NCI-H2081 (cell line): ENCODE results near the gene TRIM69.
"Not testable (repeated sequence)": the region's sequence is repeated elsewhere in the genome, so short reads cannot be mapped to it uniquely, and the experiment has no call there.

Source experiments
- DNase-seq, 2 experiments: peaks; one replicate each; lab custom pipeline; 2025; lab: John Stamatoyannopoulos, UW

Gene TRIM69

GRCh38 chr15:44739222-44739847, 3.0 kb downstream of the TRIM69 start:
- not testable (repeated sequence) for DNase-seq

GRCh38 chr15:44743454-44743853, 7.1 kb downstream of the TRIM69 start:
- DNase-seq, result not testable (repeated sequence)

- DNase-seq, result no peak
These were observed 17.0 kb downstream of the TRIM69 start for GRCh38 chr15:44753345-44753744.

GRCh38 chr15:44763187-44763586, 26.9 kb downstream of the TRIM69 start:
- no peak for DNase-seq

- no peak for DNase-seq
These were observed 27.5 kb downstream of the TRIM69 start for GRCh38 chr15:44763848-44764247.

DNA sequence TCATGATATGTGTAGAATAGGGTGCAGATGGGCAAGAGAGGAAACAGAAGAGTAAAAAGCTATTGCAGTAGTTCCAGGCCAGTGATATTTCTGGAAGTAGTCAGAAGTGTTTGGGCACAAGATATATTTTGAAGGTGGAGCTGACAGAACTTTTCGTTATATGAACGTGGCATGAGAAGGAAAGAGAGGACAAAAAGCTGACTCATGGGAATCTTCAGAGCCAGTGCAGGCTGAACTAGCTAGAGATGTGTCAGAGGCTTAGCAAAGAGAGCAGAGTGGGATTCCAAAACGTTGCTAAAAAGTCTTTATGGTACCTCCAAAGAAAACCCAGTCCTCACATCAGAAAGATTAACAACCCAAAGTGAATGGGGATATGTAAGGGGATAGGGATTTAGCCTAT, 28.7 kb downstream of the TRIM69 start:
- no peak for DNase-seq

- no peak for DNase-seq
These were observed 33.2 kb downstream of the TRIM69 start for GRCh38 chr15:44769521-44769920.

- DNase-seq, result not testable (repeated sequence)
These were observed 34.4 kb downstream of the TRIM69 start for GRCh38 chr15:44770715-44771114.

- peak; percentile 51 to 68 for DNase-seq
These were observed 39.6 kb downstream of the TRIM69 start for GRCh38 chr15:44775953-44776352.

GRCh38 chr15:44779761-44780160, 43.4 kb downstream of the TRIM69 start:
- no peak for DNase-seq

DNA sequence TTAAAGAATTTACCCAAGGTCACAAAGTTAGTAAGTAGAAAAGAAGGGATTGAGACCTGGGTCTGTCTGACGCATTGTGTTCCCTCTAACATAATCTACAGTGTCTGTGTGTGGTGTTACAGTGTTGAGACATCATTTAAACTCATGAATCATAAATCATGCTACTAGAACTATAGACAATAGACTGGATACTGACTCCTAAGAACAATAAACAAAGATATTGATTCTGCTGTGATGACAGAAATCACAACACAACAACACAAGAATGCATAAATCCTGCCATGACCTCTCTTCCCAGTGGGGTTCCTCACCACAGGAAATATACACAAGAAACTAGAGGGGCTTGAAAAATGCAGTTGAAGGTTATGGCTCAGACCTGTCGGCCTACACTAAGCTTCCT, 44.3 kb downstream of the TRIM69 start:
- DNase-seq, result no peak

DNA sequence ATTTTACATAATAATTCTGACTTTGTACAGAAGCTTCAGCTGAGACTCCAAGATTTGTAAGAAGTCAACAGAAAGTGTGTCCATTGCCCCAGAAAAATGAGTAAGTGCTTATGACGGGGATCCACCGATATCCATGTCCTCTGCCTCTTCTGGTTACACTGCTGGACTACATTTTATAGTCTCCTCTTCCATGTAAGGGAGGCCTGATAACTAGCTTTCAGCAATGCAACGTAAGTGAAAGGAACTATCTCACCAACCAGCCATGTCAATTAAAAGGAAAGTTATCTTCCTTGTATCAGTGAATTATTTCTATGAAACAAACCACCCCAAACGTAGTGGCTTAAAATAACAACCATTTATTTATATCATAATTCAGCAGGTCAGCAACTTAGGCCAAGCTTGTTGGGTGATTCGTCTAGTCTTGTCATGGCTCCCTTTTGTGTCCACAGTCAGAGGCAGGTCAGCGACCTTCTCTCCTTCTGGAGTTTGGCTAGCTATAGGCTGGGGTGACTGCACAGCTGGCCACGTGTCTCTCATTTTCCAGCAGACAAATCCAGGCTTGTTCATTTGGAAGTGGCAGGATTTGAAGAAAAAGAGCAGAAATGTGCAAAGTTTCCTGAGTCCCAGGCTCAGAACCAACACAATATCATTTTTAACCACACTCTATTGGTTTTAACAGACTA, 44.9 kb downstream of the TRIM69 start:
- DNase-seq, result no peak

- no peak for DNase-seq
These were observed 46.2 kb downstream of the TRIM69 start for GRCh38 chr15:44782516-44782915.

GRCh38 chr15:44784918-44785274, 48.6 kb downstream of the TRIM69 start:
- not testable (repeated sequence) for DNase-seq

GRCh38 chr15:44788748-44789147, 52.4 kb downstream of the TRIM69 start:
- DNase-seq, result no peak

DNA sequence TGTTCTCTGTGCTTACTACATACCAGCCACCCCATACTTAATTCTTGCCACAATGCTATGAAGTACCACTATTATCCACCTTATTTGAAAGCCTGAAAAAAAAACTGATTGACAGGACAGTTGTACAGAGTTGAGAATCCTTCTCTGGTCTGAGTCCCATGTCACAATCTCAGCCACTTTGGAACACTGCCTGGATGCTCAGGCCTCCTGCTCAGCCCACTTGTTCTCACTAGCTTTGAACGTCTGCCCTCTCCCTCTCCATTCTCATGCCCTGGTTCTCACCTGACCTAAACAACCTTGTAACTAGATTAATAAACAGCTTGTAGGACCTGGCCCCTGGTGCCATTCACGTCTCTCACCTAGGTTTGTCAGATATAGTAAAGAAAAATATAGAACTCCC, 53.9 kb downstream of the TRIM69 start:
- no peak for DNase-seq

- no peak for DNase-seq
These were observed 54.3 kb downstream of the TRIM69 start for GRCh38 chr15:44790656-44791055.

- no peak for DNase-seq
These were observed 56.4 kb downstream of the TRIM69 start for GRCh38 chr15:44792715-44793114.

GRCh38 chr15:44794072-44794471, 57.7 kb downstream of the TRIM69 start:
- DNase-seq, result no peak

DNA sequence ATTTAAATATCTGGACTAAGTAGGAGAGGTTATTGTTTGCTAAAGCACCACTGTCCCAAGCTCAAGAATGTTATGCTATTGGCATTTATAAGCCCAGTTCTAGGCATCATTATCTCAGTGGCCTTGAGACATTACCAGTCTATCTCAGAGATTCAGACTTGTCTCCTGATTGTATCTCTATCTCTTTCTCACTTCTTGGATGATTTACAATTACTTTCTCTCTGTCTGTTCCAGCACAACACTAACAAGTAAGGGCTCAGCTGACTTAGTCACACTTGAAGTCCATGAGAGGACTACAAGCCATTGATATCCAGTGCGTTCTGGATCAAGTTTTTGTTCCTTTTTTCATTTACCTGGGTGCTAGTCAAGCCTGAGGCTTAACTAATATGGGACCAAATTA, 60.2 kb downstream of the TRIM69 start:
- DNase-seq, result no peak

GRCh38 chr15:44798826-44799225, 62.5 kb downstream of the TRIM69 start:
- DNase-seq, result peak; percentile 33 to 38

GRCh38 chr15:44801364-44801763, 65.0 kb downstream of the TRIM69 start:
- DNase-seq, result no peak

GRCh38 chr15:44801797-44802196, 65.5 kb downstream of the TRIM69 start:
- DNase-seq, result no peak

DNA sequence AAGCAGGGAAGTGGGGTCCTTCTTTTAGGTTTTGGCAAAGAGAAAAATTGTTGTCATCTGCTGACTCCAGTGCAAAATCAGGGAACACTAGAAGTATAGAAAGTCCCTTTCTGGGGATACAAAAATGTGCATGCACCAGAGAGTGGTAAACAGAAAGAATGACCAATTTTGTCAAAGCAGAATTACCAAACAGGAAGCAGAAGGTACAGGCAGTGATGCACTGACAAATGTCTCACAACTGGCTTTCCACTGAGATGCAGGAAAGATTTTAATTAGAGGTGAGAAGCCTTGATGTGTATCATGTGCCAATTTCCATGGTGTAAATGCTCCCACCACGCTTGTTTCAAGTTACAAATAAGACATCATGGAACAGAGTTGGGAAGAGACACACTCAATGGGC, 66.0 kb downstream of the TRIM69 start:
- DNase-seq, result no peak
